ENCODE data around the gene FNIP2.

DNA sequence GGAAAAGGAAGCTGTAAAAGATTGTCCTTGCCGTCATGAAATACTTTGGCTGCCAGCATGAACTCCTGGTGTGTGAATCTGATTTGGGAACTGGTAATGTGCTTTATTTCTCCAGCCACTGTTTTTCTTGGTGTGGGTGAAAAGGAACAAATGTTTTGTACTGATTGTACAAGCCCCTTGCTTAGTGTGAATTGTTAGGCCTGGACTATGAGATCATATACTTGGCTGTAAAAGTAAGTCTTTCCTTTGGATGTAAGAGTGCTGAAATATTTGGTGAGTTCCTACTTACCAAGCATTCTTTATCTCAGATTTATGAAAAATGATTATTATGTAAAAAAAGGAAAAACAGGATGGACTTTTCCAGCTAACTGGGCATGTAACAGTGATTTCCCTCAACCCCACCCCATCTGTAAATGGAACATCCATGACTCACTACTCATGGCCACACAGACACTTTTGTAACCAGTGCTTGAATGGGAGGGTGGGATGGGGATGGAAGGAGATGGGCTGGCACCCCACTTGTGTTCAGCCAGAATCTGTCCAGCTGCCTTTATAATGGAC is 6.3 kb downstream of the FNIP2 start:
- no peak for TF ChIP-seq CTCF (IDR thresholded peaks at IDR 0.05)
- no peak for TF ChIP-seq EP300 (IDR thresholded peaks at IDR 0.05)
- no peak for TF ChIP-seq POLR2A (IDR thresholded peaks at IDR 0.05)
